Central memory CD4-positive, alpha-beta T cell (primary cell): ENCODE data around the gene MYOM1.

ENCODE experiments used
- DNase-seq: peaks from one replicate; pipeline ENCODE4 v3.0.0; 2022

The MYOM1 gene

GRCh38 chr18:3183103-3183717 is 36.6 kb downstream of the MYOM1 start:
- no peak for DNase-seq

DNA sequence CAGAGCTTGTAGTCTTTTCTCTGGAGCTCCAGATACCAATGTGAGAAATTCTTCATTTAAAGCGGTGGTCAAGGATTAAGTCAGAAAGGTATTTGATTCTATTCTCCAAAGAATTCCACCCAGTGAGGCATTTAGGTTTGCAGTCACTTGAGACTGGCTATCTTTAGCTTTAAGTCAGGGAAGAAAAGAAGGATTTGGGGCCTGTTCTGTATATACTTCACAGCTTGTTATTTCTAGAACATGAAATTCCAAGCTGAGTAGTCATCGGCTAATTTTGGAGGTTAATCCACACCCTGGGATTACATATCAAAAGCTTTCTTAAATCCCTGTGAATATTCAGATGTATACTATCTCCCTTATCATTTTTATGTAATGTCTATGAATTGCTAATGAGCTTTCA is 39.4 kb downstream of the MYOM1 start:
- no peak for DNase-seq

DNA sequence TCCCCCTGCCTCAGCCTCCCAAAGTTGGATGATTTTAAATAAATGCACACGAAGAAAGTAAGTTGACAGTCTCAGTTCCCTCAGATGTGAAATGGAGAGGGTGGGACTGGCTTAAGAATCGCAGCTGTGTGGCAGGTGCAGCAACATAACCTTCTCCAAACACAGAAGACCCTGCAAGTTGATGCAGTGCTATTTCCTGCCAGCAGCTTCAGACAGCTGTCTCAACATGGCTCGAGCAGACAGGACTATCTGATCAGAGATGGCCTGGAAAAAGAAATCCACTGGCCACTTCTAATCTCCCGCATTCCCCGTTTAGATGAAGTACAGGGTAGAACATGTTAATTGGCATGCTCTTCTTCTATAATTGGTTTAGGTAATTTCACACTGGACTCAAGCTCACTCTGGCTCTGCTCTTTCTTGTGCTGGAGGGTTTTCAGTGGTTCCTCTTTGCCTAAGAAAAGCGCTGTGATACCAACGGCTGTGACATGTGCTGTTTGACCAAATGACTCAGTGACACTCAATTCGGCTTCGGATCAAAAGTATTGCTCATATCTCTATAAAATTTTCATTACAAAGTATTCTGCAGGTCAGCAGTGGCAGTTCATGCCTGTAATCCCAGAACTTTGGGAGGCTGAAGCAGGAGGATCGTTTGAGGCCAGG is 40.2 kb downstream of the MYOM1 start:
- DNase-seq: no peak

GRCh38 chr18:3177902-3178687 is 41.7 kb downstream of the MYOM1 start:
- no peak for DNase-seq

DNA sequence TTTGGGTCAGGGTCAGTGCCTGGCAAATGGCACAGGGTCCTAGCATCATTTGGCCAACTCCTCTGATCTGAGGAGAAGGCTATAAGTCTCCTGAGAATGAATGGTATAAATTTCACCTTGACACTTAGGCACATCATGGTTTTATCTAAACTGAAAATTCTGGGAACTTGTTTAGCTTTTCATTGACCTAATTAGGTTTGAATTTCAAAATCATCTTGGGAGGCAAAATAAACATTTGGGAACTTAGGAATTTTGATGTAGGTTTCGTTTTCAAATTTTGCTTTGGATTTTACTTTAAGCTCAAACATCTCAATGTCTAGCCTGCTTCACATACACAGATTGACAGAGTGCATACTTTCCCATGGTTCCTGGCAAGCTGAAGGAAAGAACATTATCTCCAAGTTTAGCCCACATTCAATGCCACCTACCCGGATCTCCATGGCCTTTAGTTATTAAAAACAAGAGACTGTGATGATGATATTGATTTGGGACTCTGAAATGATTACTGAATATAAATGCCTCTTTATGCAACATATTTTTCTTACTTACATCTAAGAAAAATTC is 44.5 kb downstream of the MYOM1 start:
- DNase-seq: no peak

GRCh38 chr18:3172097-3172496 is 47.7 kb downstream of the MYOM1 start:
- no peak for DNase-seq

- no peak for DNase-seq
Measured at GRCh38 chr18:3171631-3172030, 48.1 kb downstream of the MYOM1 start.

DNA sequence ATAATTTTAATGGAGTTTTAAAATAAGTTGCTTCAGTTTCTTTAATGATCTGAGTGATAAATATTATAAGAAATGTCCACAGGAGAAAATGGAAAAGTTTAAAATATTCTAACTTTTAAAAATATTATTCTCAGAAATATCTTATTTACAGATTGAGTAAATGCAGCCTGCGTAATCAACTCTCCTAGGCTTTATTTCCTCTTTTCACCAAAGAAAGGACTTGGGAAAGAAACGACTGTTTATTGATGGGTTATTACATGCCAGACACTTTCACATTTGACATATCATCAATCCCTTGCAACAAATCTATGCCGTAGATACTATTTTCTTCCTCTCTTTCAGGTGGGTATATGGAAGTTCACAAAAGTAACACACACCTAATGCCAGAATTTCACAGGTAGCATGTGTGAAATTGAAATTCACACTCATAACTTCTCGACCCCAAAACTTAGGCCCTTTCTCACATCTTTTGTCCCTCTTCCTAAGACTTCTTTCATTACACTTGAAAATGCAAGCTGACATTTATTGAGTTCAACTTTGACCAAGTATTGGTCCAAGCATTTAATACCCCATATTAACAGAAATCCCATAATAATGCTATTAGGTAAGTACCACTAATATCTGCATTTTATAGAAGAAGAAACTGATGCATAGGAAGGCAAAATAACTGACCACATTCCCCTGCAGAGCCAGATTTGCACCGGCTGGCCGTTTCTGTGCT is 49.2 kb downstream of the MYOM1 start:
- no peak for DNase-seq

- no peak for DNase-seq
Measured at GRCh38 chr18:3164381-3164780, 55.4 kb downstream of the MYOM1 start.

- no peak for DNase-seq
Measured at GRCh38 chr18:3163968-3164367, 55.8 kb downstream of the MYOM1 start.

- no peak for DNase-seq
Measured at GRCh38 chr18:3162181-3162580, 57.6 kb downstream of the MYOM1 start.

DNA sequence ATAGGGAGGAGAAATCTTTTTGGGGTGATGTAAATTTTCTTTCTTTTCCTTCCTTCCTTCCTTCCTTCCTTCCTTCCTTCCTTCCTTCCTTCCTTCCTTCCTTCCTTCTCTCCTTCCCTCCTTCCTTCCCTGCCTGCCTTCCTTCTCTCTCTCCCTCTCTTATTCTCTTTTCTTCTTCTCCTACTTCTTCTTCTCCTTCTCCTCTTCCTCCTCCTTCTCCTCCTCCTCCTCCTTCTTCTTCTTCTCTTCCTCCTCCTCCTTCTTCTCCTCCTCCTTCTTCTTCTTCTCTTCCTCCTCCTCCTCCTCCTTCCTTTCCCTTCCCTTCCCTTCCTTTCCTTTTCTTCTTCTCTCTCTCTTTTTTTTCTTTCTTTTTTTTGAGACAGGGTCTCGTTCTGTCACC is 59.9 kb downstream of the MYOM1 start:
- no peak for DNase-seq

- no peak for DNase-seq
Measured at GRCh38 chr18:3157606-3158005, 62.2 kb downstream of the MYOM1 start.

GRCh38 chr18:3157086-3157485 is 62.7 kb downstream of the MYOM1 start:
- no peak for DNase-seq

DNA sequence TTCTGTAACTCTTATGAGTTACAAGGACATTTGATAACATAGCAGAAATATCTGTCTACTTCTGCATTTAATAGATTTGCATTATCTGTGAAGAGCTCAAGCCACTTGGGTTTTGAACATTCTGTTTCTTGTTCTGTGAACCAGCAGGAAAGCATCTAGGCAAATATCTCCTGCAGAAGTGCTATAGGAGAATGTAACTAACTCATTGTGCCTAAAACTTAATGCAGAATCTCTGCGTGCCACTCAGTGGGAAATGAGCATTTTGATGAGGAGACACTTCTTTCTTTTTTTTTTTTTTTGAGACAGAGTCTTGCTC is 63.5 kb downstream of the MYOM1 start:
- DNase-seq: no peak

DNA sequence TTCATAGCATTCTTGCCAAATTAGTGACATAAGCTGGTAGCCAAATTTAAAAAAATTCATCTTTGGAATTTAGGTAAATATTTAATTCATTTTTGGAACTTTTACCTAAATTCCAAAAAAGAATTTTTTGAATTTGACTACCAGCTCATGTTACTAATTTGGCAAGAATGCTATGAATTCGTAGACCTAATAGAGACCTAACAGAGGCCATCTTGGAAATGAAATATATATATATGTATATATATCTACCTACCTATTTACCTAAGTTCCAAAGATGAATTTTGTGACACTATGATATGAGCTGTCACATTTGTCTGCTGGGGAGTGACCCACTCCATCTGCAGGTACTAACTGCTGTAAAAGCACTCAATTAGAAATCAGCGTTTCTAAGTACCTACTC is 65.6 kb downstream of the MYOM1 start:
- no peak for DNase-seq

- DNase-seq: no peak
Measured at GRCh38 chr18:3153107-3153704, 66.6 kb downstream of the MYOM1 start.

- no peak for DNase-seq
Measured at GRCh38 chr18:3152294-3152693, 67.5 kb downstream of the MYOM1 start.

- peak; percentile 30 for DNase-seq
Measured at GRCh38 chr18:3151399-3152264, 68.1 kb downstream of the MYOM1 start.

- no peak for DNase-seq
Measured at GRCh38 chr18:3150688-3151087, 69.1 kb downstream of the MYOM1 start.

GRCh38 chr18:3150274-3150673 is 69.5 kb downstream of the MYOM1 start:
- no peak for DNase-seq
